NCI-H1417 treated with DMSO at 0.1 percent for 48 hours (cell line): ENCODE measurements around the gene TRIM4.
A peak's percentile ranks its signal among the peaks of the same experiment; 100 is the strongest.
"Not testable (repeated sequence)": the region's sequence is repeated elsewhere in the genome, so short reads cannot be mapped to it uniquely, and the experiment has no call there.

ENCODE experiments used
- DNase-seq: peaks from one replicate; lab custom pipeline; 2025; lab: John Stamatoyannopoulos, UW

TRIM4 gene, protein sequence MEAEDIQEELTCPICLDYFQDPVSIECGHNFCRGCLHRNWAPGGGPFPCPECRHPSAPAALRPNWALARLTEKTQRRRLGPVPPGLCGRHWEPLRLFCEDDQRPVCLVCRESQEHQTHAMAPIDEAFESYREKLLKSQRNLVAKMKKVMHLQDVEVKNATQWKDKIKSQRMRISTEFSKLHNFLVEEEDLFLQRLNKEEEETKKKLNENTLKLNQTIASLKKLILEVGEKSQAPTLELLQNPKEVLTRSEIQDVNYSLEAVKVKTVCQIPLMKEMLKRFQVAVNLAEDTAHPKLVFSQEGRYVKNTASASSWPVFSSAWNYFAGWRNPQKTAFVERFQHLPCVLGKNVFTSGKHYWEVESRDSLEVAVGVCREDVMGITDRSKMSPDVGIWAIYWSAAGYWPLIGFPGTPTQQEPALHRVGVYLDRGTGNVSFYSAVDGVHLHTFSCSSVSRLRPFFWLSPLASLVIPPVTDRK

DNA sequence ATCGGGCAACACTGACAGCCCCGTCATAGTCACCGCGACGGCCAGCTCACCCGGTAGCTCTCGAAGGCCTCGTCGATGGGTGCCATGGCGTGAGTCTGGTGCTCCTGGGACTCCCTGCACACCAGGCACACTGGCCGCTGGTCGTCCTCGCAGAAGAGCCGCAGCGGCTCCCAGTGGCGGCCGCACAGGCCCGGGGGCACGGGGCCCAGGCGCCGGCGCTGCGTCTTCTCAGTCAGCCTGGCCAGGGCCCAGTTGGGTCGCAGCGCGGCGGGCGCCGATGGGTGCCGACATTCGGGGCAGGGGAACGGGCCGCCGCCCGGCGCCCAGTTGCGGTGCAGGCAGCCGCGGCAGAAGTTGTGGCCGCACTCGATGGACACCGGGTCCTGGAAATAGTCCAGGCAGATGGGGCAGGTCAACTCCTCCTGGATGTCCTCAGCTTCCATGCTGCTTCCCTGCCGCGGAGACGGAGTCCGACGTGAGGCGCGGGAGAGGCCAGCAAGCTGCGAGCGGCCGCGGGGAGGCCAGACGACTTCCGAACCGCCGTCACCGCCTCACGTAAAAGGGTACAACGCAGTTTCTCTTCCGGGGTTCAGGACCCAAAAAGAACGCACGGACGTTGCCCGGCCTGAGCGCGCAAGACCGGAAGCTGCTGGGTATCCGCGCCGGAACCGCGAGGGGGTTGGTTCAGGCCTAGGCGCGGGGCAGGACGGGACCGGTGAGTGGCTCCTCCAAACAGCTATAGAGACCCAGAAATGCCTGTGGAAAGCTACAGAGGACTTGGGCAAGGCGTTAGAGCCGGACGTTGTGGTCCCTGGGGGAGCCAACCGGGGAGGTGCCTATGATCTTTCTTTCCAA, at the start of gene TRIM4:
Gene TRIM4, minus strand, starts transcription at position 572 of the 855 bp plus-strand sequence. Its CDS starts 129 bp downstream, at position 443.
- DNase-seq: peak; percentile 76

DNA sequence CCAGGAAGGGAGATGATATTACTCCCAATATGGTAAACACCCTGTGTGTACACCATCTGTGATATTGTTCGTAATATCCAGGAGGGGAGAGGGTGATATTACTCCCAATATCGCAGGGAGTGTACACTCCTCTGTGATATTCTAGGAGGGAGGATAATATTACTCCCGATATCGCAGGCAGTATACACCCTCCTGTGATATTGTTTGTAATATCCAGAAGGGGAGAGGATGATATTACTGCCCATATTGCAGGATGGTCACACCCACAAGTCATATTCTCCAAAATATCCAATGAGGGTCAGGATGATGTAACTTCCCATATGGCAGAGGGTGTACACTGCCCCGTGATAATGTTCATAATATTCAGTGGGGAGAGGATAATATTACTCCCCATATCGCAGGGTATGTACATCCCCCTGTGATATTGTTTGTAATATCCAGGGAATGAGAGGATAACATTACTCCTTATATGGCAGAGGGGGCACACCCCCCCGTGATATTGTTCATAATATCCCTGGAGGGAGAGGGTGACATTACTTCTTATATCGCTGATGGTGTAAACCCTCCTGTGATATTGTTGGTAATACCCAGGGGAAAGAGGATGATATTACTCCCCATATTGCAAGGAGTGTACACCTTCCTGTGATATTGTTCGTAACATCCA, 39.4 kb upstream of the TRIM4 start:
- DNase-seq: no peak

DNA sequence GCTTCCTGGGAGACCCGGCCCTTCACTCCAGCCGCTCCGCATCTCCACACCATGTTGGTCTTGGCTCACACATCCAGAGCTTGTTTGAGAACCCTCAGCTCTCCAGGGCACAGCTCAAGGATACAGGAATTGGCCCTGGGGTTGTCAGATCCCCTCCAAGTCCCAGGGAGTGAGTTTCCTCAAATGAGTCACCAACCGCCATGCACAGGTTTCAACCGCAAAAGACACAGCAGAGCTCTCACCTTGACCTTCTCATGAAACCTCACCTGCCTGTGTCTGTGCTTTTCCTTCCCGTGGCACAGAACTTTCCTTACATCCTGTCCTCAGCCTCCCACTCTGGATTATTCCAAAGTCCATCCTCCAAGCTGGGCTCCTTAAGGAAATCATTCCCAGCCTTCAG, 35.9 kb upstream of the TRIM4 start:
- DNase-seq: no peak

- not testable (repeated sequence) for DNase-seq
Measured at GRCh38 chr7:99954643-99955042, 35.3 kb upstream of the TRIM4 start.

DNA sequence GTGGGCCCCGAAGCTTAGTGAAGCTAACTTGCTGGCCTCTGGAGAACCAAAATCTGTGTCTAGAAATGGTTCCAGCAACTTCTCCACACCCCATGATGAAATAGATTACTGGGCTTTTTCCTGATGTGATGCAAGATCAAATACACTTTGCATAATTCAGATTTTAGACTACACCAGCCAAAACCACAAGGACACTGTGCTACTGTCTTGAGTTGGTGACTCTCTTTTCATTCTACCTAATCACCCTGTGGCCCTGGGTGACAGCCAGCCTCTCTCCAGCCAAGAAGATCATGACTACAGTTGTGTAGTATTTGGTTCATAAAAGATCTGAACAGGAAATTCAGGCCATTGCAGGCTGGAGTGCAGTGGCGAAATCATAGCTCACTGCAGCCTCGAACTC, 34.3 kb upstream of the TRIM4 start:
- DNase-seq: no peak

DNA sequence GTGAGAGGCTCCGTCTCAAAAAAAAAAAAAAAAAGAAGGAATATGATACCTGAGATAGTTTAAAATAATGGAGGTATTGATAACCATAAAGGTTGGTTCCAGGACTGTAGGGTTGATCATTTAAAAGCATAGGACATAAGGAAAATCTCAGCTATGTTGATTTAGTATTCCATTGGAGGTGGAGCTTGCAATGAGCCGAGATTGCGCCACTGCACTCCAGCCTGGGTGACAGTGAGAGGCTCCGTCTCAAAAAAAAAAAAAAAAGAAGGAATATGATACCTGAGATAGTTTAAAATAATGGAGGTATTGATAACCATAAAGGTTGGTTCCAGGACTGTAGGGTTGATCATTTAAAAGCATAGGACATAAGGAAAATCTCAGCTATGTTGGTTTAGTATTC, 33.3 kb upstream of the TRIM4 start:
- DNase-seq: not testable (repeated sequence)

DNA sequence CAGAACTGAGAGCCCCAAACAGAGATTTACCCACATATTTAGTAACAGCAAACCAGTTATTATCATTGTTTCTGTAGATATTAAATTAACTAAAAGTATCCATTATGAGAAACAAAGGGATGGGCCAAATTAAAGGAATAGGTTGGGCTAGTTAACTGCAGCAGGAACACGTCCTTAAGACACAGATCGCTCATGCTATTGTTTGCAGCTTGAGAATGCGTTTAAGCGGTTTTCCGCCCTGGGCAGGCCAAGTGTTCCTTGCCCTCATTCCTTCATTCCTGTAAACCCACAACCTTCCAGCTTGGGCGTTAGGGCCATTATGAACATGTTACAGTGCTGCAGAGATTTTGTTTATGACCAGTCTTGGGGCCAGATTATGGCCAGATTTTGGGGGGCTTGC, 31.5 kb upstream of the TRIM4 start:
- not testable (repeated sequence) for DNase-seq

GRCh38 chr7:99949645-99950228, 30.4 kb upstream of the TRIM4 start:
- DNase-seq: no peak

DNA sequence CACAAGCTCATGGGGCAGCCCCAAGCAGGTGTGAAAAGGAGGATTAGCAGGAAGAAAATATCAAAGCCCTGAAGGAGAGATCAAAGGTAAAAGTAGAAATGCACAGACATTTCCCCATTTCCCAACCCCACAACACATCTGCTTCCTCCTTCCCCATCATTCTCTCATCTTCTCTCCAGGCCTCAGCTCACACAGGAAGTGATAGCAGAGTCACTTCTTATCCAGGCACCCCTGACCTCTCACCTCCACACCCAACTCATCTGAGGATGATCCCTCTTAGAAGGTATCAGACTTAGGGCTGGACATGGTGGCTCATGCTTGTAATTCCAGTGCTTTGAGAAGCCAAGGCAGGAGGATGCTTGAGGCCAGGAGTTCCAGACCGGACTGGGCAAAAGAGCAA, 28.3 kb upstream of the TRIM4 start:
- no peak for DNase-seq

DNA sequence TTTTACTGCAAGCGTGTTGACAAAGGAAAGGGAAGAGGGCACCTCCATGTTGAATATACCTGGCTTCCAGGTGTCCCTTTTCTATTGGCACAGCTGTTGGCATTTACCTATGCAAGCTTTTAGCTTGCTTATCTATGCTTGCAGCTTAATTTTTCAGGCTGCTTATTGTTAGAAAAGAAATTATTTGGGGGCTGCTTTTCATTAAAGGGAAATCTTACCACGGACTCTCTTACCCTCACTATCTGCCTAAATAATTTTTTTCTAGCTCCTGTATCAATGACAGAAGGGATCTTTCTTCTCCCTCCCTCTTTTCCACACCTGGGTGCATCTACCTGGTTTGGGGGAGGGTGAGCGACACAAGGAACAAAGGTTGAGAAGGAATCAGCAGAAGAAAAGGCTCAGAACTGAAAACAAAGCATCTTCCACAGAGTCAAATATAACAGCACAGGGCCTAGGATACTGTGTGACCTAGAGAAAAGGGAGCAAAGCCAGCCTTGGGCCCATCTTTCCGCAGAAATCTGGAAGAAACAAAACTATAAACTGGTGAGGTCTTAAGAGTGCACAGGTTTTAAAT, 25.3 kb upstream of the TRIM4 start:
- DNase-seq: no peak

DNA sequence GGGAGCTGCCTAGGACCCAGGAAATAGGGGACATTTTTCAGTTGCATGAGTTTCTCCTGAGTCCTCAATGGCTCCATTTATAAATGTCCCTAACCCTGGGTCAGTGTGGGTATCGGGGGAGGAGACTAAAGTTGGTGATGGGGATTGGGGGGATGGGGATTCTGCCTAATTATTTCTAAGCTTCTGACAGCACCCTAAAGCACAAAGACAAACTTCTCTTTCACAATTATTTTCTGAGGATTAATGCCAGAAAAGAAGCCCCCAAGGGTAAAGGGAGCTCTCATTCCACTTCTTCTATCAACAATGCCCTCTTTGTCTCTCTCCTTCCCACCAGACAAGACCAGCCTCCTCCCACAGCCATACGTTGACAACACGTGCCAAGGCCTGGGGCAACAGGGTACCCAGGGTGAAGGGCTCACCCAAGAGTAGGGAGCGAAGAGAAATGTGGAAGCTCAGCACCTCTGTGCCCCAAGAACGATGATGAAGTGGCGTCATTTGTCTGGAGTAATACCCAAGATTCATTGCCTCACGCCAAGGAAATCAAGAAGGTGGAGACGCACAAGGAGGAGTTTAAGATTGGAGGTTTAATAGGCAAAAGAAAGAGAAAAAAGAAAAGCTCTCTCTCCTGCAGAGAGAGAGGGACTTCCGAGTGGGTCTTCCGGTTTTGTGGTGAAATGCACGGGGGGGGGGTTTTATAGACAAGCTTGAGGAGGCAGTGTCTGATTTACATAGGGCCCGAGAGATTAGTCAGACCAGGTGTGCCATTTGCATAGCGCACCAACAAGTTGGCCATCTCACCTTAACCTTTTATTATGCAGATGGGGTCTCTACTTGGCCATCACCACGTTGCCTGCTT, 24.5 kb upstream of the TRIM4 start:
- DNase-seq: no peak

- no peak for DNase-seq
Measured at GRCh38 chr7:99938296-99938695, 19.0 kb upstream of the TRIM4 start.

DNA sequence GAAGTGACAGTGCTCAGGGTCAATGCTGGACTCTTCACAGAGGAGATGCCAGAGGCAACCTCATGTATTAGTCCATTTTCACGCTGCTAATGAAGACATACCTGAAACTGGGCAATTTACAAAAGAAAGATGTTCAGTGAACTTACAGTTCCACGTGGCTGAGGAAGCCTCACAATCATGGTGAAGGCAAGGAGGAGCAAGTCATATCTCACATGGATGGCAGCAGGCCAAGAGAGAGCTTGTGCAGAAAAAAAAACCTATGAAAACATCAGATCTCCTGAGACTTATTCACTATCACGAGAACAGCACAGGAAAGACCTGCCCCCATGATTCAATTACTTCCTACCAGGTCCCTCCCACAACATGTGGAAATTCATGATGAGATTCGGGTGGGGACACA, 15.7 kb upstream of the TRIM4 start:
- not testable (repeated sequence) for DNase-seq

- no peak for DNase-seq
Measured at GRCh38 chr7:99930376-99930775, 11.0 kb upstream of the TRIM4 start.

GRCh38 chr7:99929730-99930053, 10.4 kb upstream of the TRIM4 start:
- no peak for DNase-seq

GRCh38 chr7:99928994-99929729, 9.8 kb upstream of the TRIM4 start, which contains the start of gene GJC3:
TSS of gene GJC3 (minus strand) at chr7:99929620. CDS start at chr7:99929620, 0 bp downstream.
- peak; percentile 36 for DNase-seq

- no peak for DNase-seq
Measured at GRCh38 chr7:99928188-99928587, 8.9 kb upstream of the TRIM4 start.

- no peak for DNase-seq
Measured at GRCh38 chr7:99927536-99927935, 8.2 kb upstream of the TRIM4 start.

DNA sequence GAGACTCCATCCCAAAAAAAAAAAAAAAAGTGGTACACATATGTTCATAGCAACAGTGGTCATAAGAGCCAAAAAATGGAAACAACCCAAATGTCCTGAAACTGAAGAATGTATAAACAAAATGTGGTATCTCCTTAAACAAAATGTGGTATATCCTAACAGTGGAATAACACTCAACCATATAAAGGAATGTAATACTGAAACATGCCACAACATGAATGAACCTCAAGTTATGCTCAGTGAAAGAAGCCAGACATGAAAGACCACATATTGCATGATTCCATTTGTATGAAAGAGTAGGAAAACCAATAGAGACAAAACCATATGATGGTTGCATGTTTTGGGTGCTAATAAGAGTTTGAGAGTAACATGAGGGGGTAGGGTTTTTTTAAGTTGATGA, 7.0 kb upstream of the TRIM4 start:
- no peak for DNase-seq

DNA sequence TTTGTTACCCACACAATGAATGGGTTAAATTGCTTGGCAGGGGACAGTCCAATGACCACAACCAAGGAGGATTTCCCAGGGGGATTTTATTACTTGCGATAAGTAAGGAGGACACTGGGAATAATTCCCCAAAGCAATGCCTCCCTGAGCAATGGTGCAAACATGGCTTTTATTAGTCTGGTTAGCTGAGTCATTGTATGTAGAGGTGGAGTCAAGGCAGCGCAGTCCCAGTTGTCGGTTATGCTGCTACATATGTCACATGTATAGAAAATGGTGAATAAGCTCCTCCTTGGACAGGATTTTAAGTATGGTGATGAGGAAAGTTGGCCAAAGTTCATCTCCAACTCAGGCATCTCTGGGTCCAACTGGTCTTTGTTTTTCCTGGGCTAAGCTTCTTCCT, 3.9 kb upstream of the TRIM4 start:
- DNase-seq: no peak
